GM12878 (cell line): ENCODE data around the gene ADAMTSL3. TPM values are rescaled to one million over a fixed set of nuclear protein-coding genes. Genes with fewer than 3 reads are reported as not detected.

Source experiments
- ATAC-seq: fragments of 200-7000 bp; cut with Tn5 transposase; 3 replicates; pipeline ENCODE4 v1.9.1; 2020; ENCODE audit warnings: mild to moderate bottlenecking, moderate library complexity
- BruUV-seq: library from RNA; stranded (reverse); fragments of 400-500 nt; replicated peaks from 2 replicates; lab custom pipeline; 2021; lab: Mats Ljungman, UMichigan
- CTCF ChIA-PET: fragments of 300-600 bp; sonication (Branson Sonifier 250); formaldehyde crosslinking; extraction: SDS; loops from one replicate; lab custom pipeline; 2021; ENCODE audit warnings: inconsistent platforms; lab: Yijun Ruan, JAX
- POLR2A ChIA-PET: fragments of 350-600 bp; formaldehyde crosslinking; extraction: SDS; loops from one replicate; lab custom pipeline; 2021; ENCODE audit warnings: inconsistent platforms; lab: Charles Lee
- RAD21 ChIA-PET: fragments of 300-600 bp; sonication (Branson Sonifier 250); formaldehyde crosslinking; loops from one replicate; lab custom pipeline; 2023; ENCODE audit warnings: antibody characterized with exemption; ENCODE audit not compliant: unreplicated experiment; lab: Charles Lee
- SMC1A ChIA-PET: fragments of 300-600 bp; sonication (Branson Sonifier 250); formaldehyde crosslinking; loops from one replicate; lab custom pipeline; 2023; ENCODE audit not compliant: unreplicated experiment, uncharacterized antibody; lab: Charles Lee
- DNase-seq: peaks from one replicate; pipeline ENCODE4 v3.0.0-alpha.2; 2011; ENCODE audit warnings: low read depth, low spot score
- FAIRE-seq: peaks from 3 replicates; lab custom pipeline; 2011; peaks lifted over from hg19 to GRCh38; lab: Jason Lieb, UNC
- H2AFZ ChIP-seq: 2 replicates; pipeline ENCODE4 v1.6.0; 2011; ENCODE audit warnings: low read depth, low read length, control low read depth; ENCODE audit not compliant: control insufficient read depth
- H3K27ac ChIP-seq: 2 replicates; pipeline ENCODE4 v1.5.1; 2011; ENCODE audit warnings: control low read depth; ENCODE audit not compliant: control insufficient read depth, insufficient read depth
- H3K27me3 ChIP-seq, 2 experiments: replicated peaks in 1 of 2; 2 replicates each; pipeline versions ENCODE4 v1.6.0 to v1.6.1; 2011; ENCODE audit warnings: low read length in 1 of 2; ENCODE audit not compliant: control insufficient read depth in 2 of 2, insufficient read depth in 2 of 2
- H3K36me3 ChIP-seq, 2 experiments: 2 replicates each; pipeline ENCODE4 v1.5.1; 2011; ENCODE audit warnings: low read length in 1 of 2; ENCODE audit not compliant: control insufficient read depth in 2 of 2, insufficient read depth in 2 of 2
- H3K4me1 ChIP-seq: 2 replicates; pipeline ENCODE4 v1.6.1; 2011; ENCODE audit warnings: mild to moderate bottlenecking, low read length, moderate library complexity, mixed read lengths; ENCODE audit not compliant: control insufficient read depth, insufficient read depth
- H3K4me2 ChIP-seq: 2 replicates; pipeline ENCODE4 v1.6.0; 2011; ENCODE audit warnings: control low read depth; ENCODE audit not compliant: control insufficient read depth, insufficient read depth
- H3K4me3 ChIP-seq: fragments of 200-600 bp; sonication (generic); 2 replicates; pipeline ENCODE4 v1.5.1; 2016
- H3K79me2 ChIP-seq: 2 replicates; pipeline ENCODE4 v1.6.0; 2011; ENCODE audit warnings: low read length; ENCODE audit not compliant: control insufficient read depth, insufficient read depth
- H3K9ac ChIP-seq: 2 replicates; pipeline ENCODE4 v1.8.0; 2011; ENCODE audit warnings: low read length, control low read depth, mixed read lengths; ENCODE audit not compliant: control insufficient read depth, insufficient read depth
- H3K9me3 ChIP-seq: replicated peaks from 3 replicates; pipeline ENCODE4 v1.5.1; 2011; ENCODE audit warnings: mild to moderate bottlenecking, low read length; ENCODE audit not compliant: control insufficient read depth, insufficient read depth
- H4K20me1 ChIP-seq: 2 replicates; pipeline ENCODE4 v1.6.0; 2011; ENCODE audit not compliant: control insufficient read depth, insufficient read depth
- CBX3 ChIP-seq: fragments of 200-600 bp; sonication (generic); IDR thresholded peaks from 2 replicates; pipeline ENCODE4 v1.6.1; 2016; ENCODE audit warnings: low read depth, borderline replicate concordance
- CREB1 ChIP-seq: IDR thresholded peaks from 2 replicates; pipeline ENCODE4 v1.6.1; 2012; ENCODE audit warnings: low read depth, mild to moderate bottlenecking, inconsistent platforms
- IKZF1 ChIP-seq: fragments of 450-650 bp; conservative IDR thresholded peaks from 2 replicates; pipeline ENCODE4 v1.6.1; 2017; ENCODE audit warnings: antibody characterized with exemption, mild to moderate bottlenecking
- MEF2B ChIP-seq: fragments of 450-650 bp; IDR thresholded peaks from 2 replicates; pipeline ENCODE4 v1.6.1; 2018; ENCODE audit warnings: mild to moderate bottlenecking, moderate library complexity; ENCODE audit not compliant: partially characterized antibody, poor library complexity, severe bottlenecking
- MYB ChIP-seq: fragments of 150-350 bp; IDR thresholded peaks from 2 replicates; pipeline ENCODE4 v1.6.1; 2014; ENCODE audit warnings: mild to moderate bottlenecking, low read depth, low read length, borderline replicate concordance
- NFYA ChIP-seq: IDR thresholded peaks from 2 replicates; pipeline ENCODE4 v1.6.1; 2011; ENCODE audit warnings: low read depth, mild to moderate bottlenecking, low read length, improper control_type of control experiment, borderline replicate concordance
- NR2C1 ChIP-seq: fragments of 450-650 bp; IDR thresholded peaks from 2 replicates; pipeline ENCODE4 v1.6.1; 2017; ENCODE audit warnings: antibody characterized with exemption, mild to moderate bottlenecking, moderate library complexity
- POLR2AphosphoS2 ChIP-seq: IDR thresholded peaks from 2 replicates; pipeline ENCODE4 v1.6.1; 2011; ENCODE audit warnings: low read depth, mild to moderate bottlenecking, low read length, improper control_type of control experiment, moderate library complexity
- RCOR1 ChIP-seq: conservative IDR thresholded peaks from 2 replicates; pipeline ENCODE4 v1.6.1; 2012; ENCODE audit warnings: low read depth, low read length, improper control_type of control experiment
- RFX5 ChIP-seq: IDR thresholded peaks from 2 replicates; pipeline ENCODE4 v1.6.1; 2011; ENCODE audit warnings: low read depth, low read length, improper control_type of control experiment
- WGBS: methylation state at CpG from one replicate; pipeline ENCODE4 v1.1.6; 2016; ENCODE audit warnings: low lambda C conversion rate; ENCODE audit not compliant: insufficient replicate concordance, insufficient coverage; ENCODE audit errors: missing lambda C conversion rate; 5-methylcytosine and 5-hydroxymethylcytosine counted together
- in situ Hi-C: fragments of 300-500 bp; cut with MboI; formaldehyde crosslinking; loops from 9 replicates; pipeline ENCODE4 v1.14.3; 2018; ENCODE audit warnings: mixed read lengths
- intact Hi-C: fragments of 100-400 bp; cut with micrococcal nuclease; formaldehyde crosslinking; loops from one replicate; pipeline ENCODE4 v1.14.2; 2022; ENCODE audit not compliant: unreplicated experiment
- polyA plus RNA-seq, 11 experiments: library from polyadenylated mRNA; depleted of rRNA in 4 of 11; unstranded in 6 of 11; stranded (reverse) in 5 of 11; fragments of >200 nt; fragmentation: Nextera tagmentation in 4 of 11; fragmentation: Illumina TruSeq in 1 of 11; extraction: Ambion mirVana in 4 of 11; extraction: Trizol in 1 of 11; gene quantifications; 1 replicate in 1 of 11; 2 replicates in 10 of 11; pipeline versions ENCODE4 v1.2.1 to v1.2.3, GENCODE V29; 2011 to 2016; ENCODE audit warnings: inconsistent platforms in 2 of 11, missing spikeins in 2 of 11, low read depth in 1 of 11
- total RNA-seq, 4 experiments: library from RNA; depleted of rRNA in 3 of 4; stranded (reverse); fragments of >200 nt in 3 of 4; fragmentation: Illumina TruSeq in 1 of 4; extraction: Trizol in 1 of 4; gene quantifications; 2 replicates each; pipeline versions ENCODE4 v1.2.1 to v1.2.3, GENCODE V29; 2013 to 2021
- TF ChIP-seq, protein P1 (sequence below): fragments of 450-650 bp; IDR thresholded peaks from 2 replicates; pipeline ENCODE4 v1.6.1; 2017; ENCODE audit warnings: mild to moderate bottlenecking
- TF ChIP-seq, protein P2 (sequence below): fragments of 450-650 bp; IDR thresholded peaks from 2 replicates; pipeline ENCODE4 v1.6.1; 2017; ENCODE audit warnings: antibody characterized with exemption, mild to moderate bottlenecking, moderate library complexity

Gene ADAMTSL3
- total and polyA plus RNA-seq, 10 of the 15 experiments (the other 5 are each of a cell fraction or from before 2014, with no cell fraction given) = 0.01 to 0.28 (median 0.13) TPM

DNA sequence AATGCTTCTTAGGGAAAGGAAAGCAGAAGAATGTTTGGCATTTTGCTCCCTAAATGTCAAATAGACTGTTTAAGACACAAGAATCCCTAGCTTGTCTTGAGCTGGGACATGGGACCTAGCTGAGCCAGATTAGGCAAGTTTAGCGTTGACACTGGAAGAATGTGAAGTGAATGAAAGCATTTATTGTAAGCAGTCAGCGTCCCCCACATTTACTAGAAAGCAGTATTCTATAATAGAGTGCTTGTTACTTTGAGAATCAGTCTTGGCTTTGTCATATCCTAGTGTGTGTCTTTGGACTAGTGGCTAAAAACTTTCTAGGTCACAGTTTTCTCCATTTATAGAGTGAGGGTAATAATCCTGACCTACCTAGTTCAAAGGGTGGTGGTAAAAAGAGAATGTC lies 161.6 kb downstream of the ADAMTSL3 start:
- DNase-seq = no peak
- Histone ChIP-seq H3K9ac (no peak overlapping the region), H3K9me3 (no peaks in the 10 kb centered on the region), H3K4me2 (no peak overlapping the region), H4K20me1 (no peaks in the 10 kb centered on the region), H3K79me2 (no peaks in the 10 kb centered on the region), H3K4me3 (no peak overlapping the region), H3K4me1 (no peaks in the 10 kb centered on the region), H3K27ac (no peak overlapping the region), H2AFZ (no peak overlapping the region), H3K27me3 (no peaks in the 10 kb centered on the region), H3K36me3 (no peaks in the 10 kb centered on the region)
- POLR2A ChIA-PET = no interaction called here
- FAIRE-seq = no peak
- no peak for ATAC-seq
- intact Hi-C loops = no loop called here
- RAD21 ChIA-PET = no interaction called here
- in situ Hi-C loops = no loop called here
- WGBS = 48% methylated on average over 2 of the region's 2 CpGs
- no TSS peak for BruUV-seq
- TF ChIP-seq CBX3 = no peak
- no peak for TF ChIP-seq RCOR1
- no peak for TF ChIP-seq NR2C1
- no peak for TF ChIP-seq RFX5
- no peak for TF ChIP-seq MYB
- no peak for TF ChIP-seq IKZF1
- TF ChIP-seq NFYA = no peak
- CTCF ChIA-PET = interaction anchor here (1.5 to 1.6 kb wide), 2 partner anchors 45 to 178 kb away, joined by 3 to 4 read pairs; no protein-coding TSS in a partner anchor
- SMC1A ChIA-PET = interaction anchor here (1.2 to 1.3 kb wide), 2 partner anchors 9 to 159 kb away, joined by 3 read pairs; no protein-coding TSS in a partner anchor

DNA sequence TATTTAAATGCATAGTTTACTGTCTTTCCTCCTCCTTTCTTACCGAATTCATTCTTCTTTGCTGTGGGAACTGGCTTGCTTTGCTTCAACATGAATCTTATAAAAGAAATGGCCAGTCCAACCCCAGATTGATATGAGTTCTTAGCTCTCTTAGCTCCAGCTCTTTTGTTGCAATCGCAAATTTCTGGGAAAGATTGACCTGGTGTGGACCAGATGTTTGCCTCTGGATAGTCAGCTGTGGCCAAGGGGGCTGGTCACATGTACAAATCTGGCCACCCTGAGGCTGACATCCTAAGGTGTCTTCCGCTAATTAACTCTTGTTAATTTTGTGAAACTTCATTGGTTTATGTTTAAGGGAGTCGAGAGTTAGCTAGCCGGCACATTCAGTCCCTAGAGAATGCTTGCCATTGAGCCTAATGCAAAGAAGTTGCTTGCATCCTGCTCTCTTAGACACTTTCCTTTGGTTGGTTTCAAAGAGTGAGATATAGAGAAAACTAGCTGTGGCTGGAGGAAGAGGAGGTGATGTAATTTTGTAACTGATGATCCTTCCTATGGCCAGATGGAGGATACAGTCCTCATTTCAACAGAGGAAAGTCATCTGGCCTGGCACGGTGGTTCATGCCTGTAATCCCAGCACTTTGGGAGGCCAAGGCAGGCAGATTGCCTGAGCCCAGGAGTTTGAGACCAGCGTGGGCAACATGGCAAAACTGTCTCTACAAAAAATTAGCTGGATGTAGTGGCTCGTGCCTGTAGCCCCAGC lies 162.4 kb downstream of the ADAMTSL3 start:
- WGBS = 60% methylated on average over 8 of the region's 8 CpGs
- in situ Hi-C loops = no loop called here
- Histone ChIP-seq H3K4me1 (no peaks in the 10 kb centered on the region), H3K36me3 (no peaks in the 10 kb centered on the region), H3K4me3 (no peak overlapping the region), H4K20me1 (no peaks in the 10 kb centered on the region), H3K27me3 (no peaks in the 10 kb centered on the region), H3K27ac (no peak overlapping the region), H3K4me2 (no peak overlapping the region), H3K9ac (no peak overlapping the region), H2AFZ (no peak overlapping the region), H3K79me2 (no peaks in the 10 kb centered on the region), H3K9me3 (no peaks in the 10 kb centered on the region)
- ChIA-PET CTCF (interaction anchor here (1.0 to 1.5 kb wide), 2 partner anchors 44 to 158 kb away, joined by 3 read pairs; no protein-coding TSS in a partner anchor), POLR2A (no interaction called here), SMC1A (interaction anchor here (1.2 to 1.3 kb wide), 2 partner anchors 10 to 158 kb away, joined by 3 read pairs; no protein-coding TSS in a partner anchor), RAD21 (no interaction called here)
- no TSS peak for BruUV-seq
- ATAC-seq = no peak
- intact Hi-C loops = no loop called here
- FAIRE-seq = no peak
- no peak for DNase-seq
- TF ChIP-seq MEF2B (no peak), POLR2AphosphoS2 (no peak), CREB1 (no peak)
- TF ChIP-seq, protein P1, sequence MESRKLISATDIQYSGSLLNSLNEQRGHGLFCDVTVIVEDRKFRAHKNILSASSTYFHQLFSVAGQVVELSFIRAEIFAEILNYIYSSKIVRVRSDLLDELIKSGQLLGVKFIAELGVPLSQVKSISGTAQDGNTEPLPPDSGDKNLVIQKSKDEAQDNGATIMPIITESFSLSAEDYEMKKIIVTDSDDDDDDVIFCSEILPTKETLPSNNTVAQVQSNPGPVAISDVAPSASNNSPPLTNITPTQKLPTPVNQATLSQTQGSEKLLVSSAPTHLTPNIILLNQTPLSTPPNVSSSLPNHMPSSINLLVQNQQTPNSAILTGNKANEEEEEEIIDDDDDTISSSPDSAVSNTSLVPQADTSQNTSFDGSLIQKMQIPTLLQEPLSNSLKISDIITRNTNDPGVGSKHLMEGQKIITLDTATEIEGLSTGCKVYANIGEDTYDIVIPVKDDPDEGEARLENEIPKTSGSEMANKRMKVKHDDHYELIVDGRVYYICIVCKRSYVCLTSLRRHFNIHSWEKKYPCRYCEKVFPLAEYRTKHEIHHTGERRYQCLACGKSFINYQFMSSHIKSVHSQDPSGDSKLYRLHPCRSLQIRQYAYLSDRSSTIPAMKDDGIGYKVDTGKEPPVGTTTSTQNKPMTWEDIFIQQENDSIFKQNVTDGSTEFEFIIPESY = no peak
- TF ChIP-seq, protein P2, sequence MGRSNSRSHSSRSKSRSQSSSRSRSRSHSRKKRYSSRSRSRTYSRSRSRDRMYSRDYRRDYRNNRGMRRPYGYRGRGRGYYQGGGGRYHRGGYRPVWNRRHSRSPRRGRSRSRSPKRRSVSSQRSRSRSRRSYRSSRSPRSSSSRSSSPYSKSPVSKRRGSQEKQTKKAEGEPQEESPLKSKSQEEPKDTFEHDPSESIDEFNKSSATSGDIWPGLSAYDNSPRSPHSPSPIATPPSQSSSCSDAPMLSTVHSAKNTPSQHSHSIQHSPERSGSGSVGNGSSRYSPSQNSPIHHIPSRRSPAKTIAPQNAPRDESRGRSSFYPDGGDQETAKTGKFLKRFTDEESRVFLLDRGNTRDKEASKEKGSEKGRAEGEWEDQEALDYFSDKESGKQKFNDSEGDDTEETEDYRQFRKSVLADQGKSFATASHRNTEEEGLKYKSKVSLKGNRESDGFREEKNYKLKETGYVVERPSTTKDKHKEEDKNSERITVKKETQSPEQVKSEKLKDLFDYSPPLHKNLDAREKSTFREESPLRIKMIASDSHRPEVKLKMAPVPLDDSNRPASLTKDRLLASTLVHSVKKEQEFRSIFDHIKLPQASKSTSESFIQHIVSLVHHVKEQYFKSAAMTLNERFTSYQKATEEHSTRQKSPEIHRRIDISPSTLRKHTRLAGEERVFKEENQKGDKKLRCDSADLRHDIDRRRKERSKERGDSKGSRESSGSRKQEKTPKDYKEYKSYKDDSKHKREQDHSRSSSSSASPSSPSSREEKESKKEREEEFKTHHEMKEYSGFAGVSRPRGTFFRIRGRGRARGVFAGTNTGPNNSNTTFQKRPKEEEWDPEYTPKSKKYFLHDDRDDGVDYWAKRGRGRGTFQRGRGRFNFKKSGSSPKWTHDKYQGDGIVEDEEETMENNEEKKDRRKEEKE = no peak
